HepG2 (cell line): ENCODE data around the gene SYNDIG1. TPM values are rescaled to one million over a fixed set of nuclear protein-coding genes. Genes with fewer than 3 reads are reported as not detected.

Experiments
- ATAC-seq: fragments of 200-7000 bp; cut with Tn5 transposase; 3 replicates; pipeline ENCODE4 v1.9.1; 2020; ENCODE audit warnings: mild to moderate bottlenecking, moderate library complexity
- BruUV-seq: library from RNA; stranded (reverse); fragments of 400-500 nt; replicated peaks from 2 replicates; lab custom pipeline; 2021; lab: Mats Ljungman, UMichigan
- CTCF ChIA-PET: fragments of 300-600 bp; formaldehyde crosslinking; extraction: SDS; loops from one replicate; lab custom pipeline; 2021; ENCODE audit warnings: low total read pairs, inconsistent platforms, low intra/inter-chr PET ratio; lab: Yijun Ruan, JAX
- POLR2A ChIA-PET: fragments of 350-600 bp; sonication (Branson Sonifier 250); formaldehyde crosslinking; loops from one replicate; lab custom pipeline; 2020; ENCODE audit warnings: antibody characterized with exemption, inconsistent platforms; lab: Yijun Ruan, JAX
- DNase-seq: peaks from one replicate; pipeline ENCODE4 v3.0.0-alpha.2; 2015; ENCODE audit warnings: low spot score
- FAIRE-seq: peaks from 3 replicates; lab custom pipeline; 2011; peaks lifted over from hg19 to GRCh38; lab: Jason Lieb, UNC
- H2AFZ ChIP-seq: one replicate; pipeline ENCODE4 v1.6.1; 2011; ENCODE audit warnings: low read length, inconsistent platforms
- H3K27ac ChIP-seq: fragments of 300-600 bp; 3 replicates; pipeline ENCODE4 v1.8.0; 2011; ENCODE audit warnings: mixed run types, mild to moderate bottlenecking, mixed read lengths, low read length, inconsistent platforms; ENCODE audit not compliant: insufficient read depth; ENCODE audit errors: extremely low read length
- H3K27me3 ChIP-seq, 2 experiments: fragments of 200-600 bp in 1 of 2; 2 replicates in 1 of 2; 3 replicates in 1 of 2; pipeline versions ENCODE4 v1.6.0 to v1.8.0; 2011; ENCODE audit warnings: low read length in 2 of 2, mild to moderate bottlenecking in 2 of 2, moderate library complexity in 2 of 2, inconsistent platforms in 1 of 2; ENCODE audit not compliant: insufficient read depth in 2 of 2, control insufficient read depth in 1 of 2
- H3K36me3 ChIP-seq, 2 experiments: fragments of 200-600 bp in 1 of 2; replicated peaks in 1 of 2; 2 replicates in 1 of 2; 3 replicates in 1 of 2; pipeline versions ENCODE4 v1.5.1 to v1.8.0; 2011; ENCODE audit warnings: low read length in 2 of 2, inconsistent platforms in 1 of 2; ENCODE audit not compliant: insufficient read depth in 2 of 2, control insufficient read depth in 1 of 2
- H3K4me1 ChIP-seq: 2 replicates; pipeline ENCODE4 v1.5.1; 2012; ENCODE audit warnings: low read length, inconsistent platforms; ENCODE audit not compliant: insufficient read depth
- H3K4me2 ChIP-seq: 2 replicates; pipeline ENCODE4 v1.6.0; 2011; ENCODE audit warnings: low read depth, low read length, inconsistent platforms
- H3K4me3 ChIP-seq, 3 experiments: fragments of 200-600 bp in 1 of 3; sonication (generic), shearing (Covaris generic) in 1 of 3; replicated peaks in 1 of 3; 2 replicates each; pipeline ENCODE4 v1.5.1; 2011 to 2016; ENCODE audit warnings: low read length in 3 of 3, inconsistent platforms in 2 of 3, low read depth in 2 of 3, mild to moderate bottlenecking in 2 of 3, control low read depth in 1 of 3, mixed read lengths in 1 of 3; ENCODE audit not compliant: insufficient read depth in 1 of 3
- H3K79me2 ChIP-seq: one replicate; pipeline ENCODE4 v1.6.1; 2011; ENCODE audit warnings: low read length, inconsistent platforms; ENCODE audit not compliant: insufficient read depth
- H3K9ac ChIP-seq: 2 replicates; pipeline ENCODE4 v1.6.0; 2011; ENCODE audit warnings: mild to moderate bottlenecking, low read depth, low read length, inconsistent platforms; ENCODE audit not compliant: insufficient read depth
- H3K9me3 ChIP-seq: 2 replicates; pipeline ENCODE4 v1.5.1; 2012; ENCODE audit warnings: mild to moderate bottlenecking, low read length
- H4K20me1 ChIP-seq: 2 replicates; pipeline ENCODE4 v1.6.0; 2011; ENCODE audit warnings: inconsistent platforms, mild to moderate bottlenecking, low read length, moderate library complexity; ENCODE audit not compliant: insufficient read depth
- ATF2 ChIP-seq: sonication (generic); formaldehyde crosslinking; IDR thresholded peaks from 2 replicates; pipeline ENCODE4 v1.4.0; 2020; ENCODE audit warnings: missing genetic modification reagents
- FOXK2 ChIP-seq: fragments of 450-650 bp; IDR thresholded peaks from 2 replicates; pipeline ENCODE4 v1.6.1; 2016
- HDAC1 ChIP-seq: sonication (generic); formaldehyde crosslinking; IDR thresholded peaks from 2 replicates; pipeline ENCODE4 v1.5.1; 2020; ENCODE audit warnings: mild to moderate bottlenecking, missing genetic modification reagents
- MNT ChIP-seq: fragments of 450-650 bp; IDR thresholded peaks from 2 replicates; pipeline ENCODE4 v1.6.1; 2016
- MXI1 ChIP-seq: IDR thresholded peaks from 3 replicates; pipeline ENCODE4 v1.6.1; 2012; ENCODE audit warnings: low read depth, low read length, inconsistent platforms, borderline replicate concordance
- PAWR ChIP-seq: sonication (generic); formaldehyde crosslinking; IDR thresholded peaks from 2 replicates; pipeline ENCODE4 v1.4.0; 2020; ENCODE audit warnings: missing genetic modification reagents, mild to moderate bottlenecking, borderline replicate concordance
- PHF21A ChIP-seq: sonication (generic); formaldehyde crosslinking; IDR thresholded peaks from 2 replicates; pipeline ENCODE4 v1.5.0; 2020; ENCODE audit warnings: mild to moderate bottlenecking, missing genetic modification reagents
- RXRB ChIP-seq: IDR thresholded peaks from 2 replicates; pipeline ENCODE4 v1.6.1; 2016; ENCODE audit warnings: borderline replicate concordance, missing genetic modification reagents, missing compliant biosample characterization
- SATB2 ChIP-seq: sonication (generic); formaldehyde crosslinking; IDR thresholded peaks from 2 replicates; pipeline ENCODE4 v1.5.0; 2020; ENCODE audit warnings: missing genetic modification reagents
- TBX2 ChIP-seq: sonication (generic); formaldehyde crosslinking; IDR thresholded peaks from 2 replicates; pipeline ENCODE4 v1.5.0; 2020; ENCODE audit warnings: missing genetic modification reagents, mild to moderate bottlenecking, borderline replicate concordance
- TBX3 ChIP-seq: fragments of 450-650 bp; IDR thresholded peaks from 2 replicates; pipeline ENCODE4 v1.6.1; 2017; ENCODE audit warnings: antibody characterized with exemption, mild to moderate bottlenecking, inconsistent platforms, borderline replicate concordance
- TEF ChIP-seq: sonication (generic); formaldehyde crosslinking; IDR thresholded peaks from 2 replicates; pipeline ENCODE4 v1.5.0; 2020; ENCODE audit warnings: missing genetic modification reagents
- ZGPAT ChIP-seq: IDR thresholded peaks from 2 replicates; pipeline ENCODE4 v1.6.1; 2016; ENCODE audit warnings: mild to moderate bottlenecking
- ZNF276 ChIP-seq: sonication (generic); formaldehyde crosslinking; IDR thresholded peaks from 2 replicates; pipeline ENCODE4 v1.4.0; 2020; ENCODE audit warnings: mild to moderate bottlenecking, low read depth, missing genetic modification reagents
- ZNF282 ChIP-seq: fragments of 450-650 bp; IDR thresholded peaks from 2 replicates; pipeline ENCODE4 v1.6.1; 2018; ENCODE audit not compliant: partially characterized antibody
- ZNF670 ChIP-seq: sonication (generic); formaldehyde crosslinking; IDR thresholded peaks from 2 replicates; pipeline ENCODE4 v1.8.0; 2022; ENCODE audit warnings: mild to moderate bottlenecking, missing genetic modification reagents, borderline replicate concordance
- WGBS: methylation state at CpG from one replicate; pipeline ENCODE4 v1.1.6; 2017; ENCODE audit warnings: low lambda C conversion rate; 5-methylcytosine and 5-hydroxymethylcytosine counted together
- in situ Hi-C: cut with HindIII; loops from 2 replicates; pipeline ENCODE4 v1.10.0; 2017; ENCODE audit warnings: low pct_unique_long_range_greater_than_20kb; ENCODE audit not compliant: extremely low pct_ligation_motif_present
- intact Hi-C: fragments of 100-400 bp; cut with micrococcal nuclease; formaldehyde crosslinking; loops from one replicate; pipeline ENCODE4 v1.10.0; 2022; ENCODE audit not compliant: unreplicated experiment
- polyA plus RNA-seq, 8 experiments: library from polyadenylated mRNA; depleted of rRNA in 3 of 8; stranded (reverse) in 7 of 8; unstranded in 1 of 8; fragments of >200 nt; fragmentation: Illumina TruSeq in 4 of 8; extraction: Trizol in 4 of 8; gene quantifications; 2 replicates each; pipeline versions ENCODE4 v1.2.1 to v1.2.3, GENCODE V29; 2011 to 2016; ENCODE audit warnings: low read depth in 4 of 8, missing spikeins in 1 of 8, mixed read lengths in 1 of 8; ENCODE audit not compliant: insufficient read depth in 1 of 8
- total RNA-seq, 5 experiments: library from RNA; depleted of rRNA; stranded (reverse); fragments of >200 nt; fragmentation: Illumina TruSeq; extraction: Trizol; gene quantifications; 2 replicates each; pipeline ENCODE4 v1.2.3, GENCODE V29; 2016; ENCODE audit warnings: low read depth in 1 of 5

The SYNDIG1 gene
- total and polyA plus RNA-seq, 2 of the 13 experiments (the other 11 are each of a cell fraction or from before 2014, with no cell fraction given) = not detected

- Histone ChIP-seq H3K4me2 (no peak overlapping the region), H3K27ac (no peak overlapping the region), H2AFZ (no peak overlapping the region), H3K4me1 (no peaks in the 10 kb centered on the region), H3K9me3 (no peaks in the 10 kb centered on the region), H4K20me1 (no peaks in the 10 kb centered on the region), H3K79me2 (no peaks in the 10 kb centered on the region), H3K27me3 (peaks cover 0 to 10% of the 10 kb centered on the region in 2 experiments; a peak in 2 of 5 replicates), H3K36me3 (no peaks in the 10 kb centered on the region), H3K4me3 (no peak overlapping the region), H3K9ac (no peak overlapping the region)
- DNase-seq = no peak
- no peak for ATAC-seq
- POLR2A ChIA-PET = no interaction called here
- intact Hi-C loops (no loop called here), in situ Hi-C loops (no loop called here)
- TF ChIP-seq ZNF282 (peak; percentile 35), TBX3 (no peak), ZNF276 (CRISPR knock-in tag) (no peak), MNT (peak; percentile 95), ZGPAT (CRISPR knock-in tag) (no peak), ATF2 (CRISPR knock-in tag) (no peak), RXRB (CRISPR knock-in tag) (no peak), MXI1 (no peak), FOXK2 (no peak), TBX2 (CRISPR knock-in tag) (no peak), TEF (no peak), PAWR (CRISPR knock-in tag) (no peak), PHF21A (CRISPR knock-in tag) (no peak), ZNF670 (no peak), HDAC1 (CRISPR knock-in tag) (no peak), SATB2 (CRISPR knock-in tag) (no peak)
- no TSS peak for BruUV-seq
- 7% methylated on average over 4 of the region's 4 CpGs for WGBS
- FAIRE-seq = no peak
- CTCF ChIA-PET = no interaction called here
These were observed 23.8 kb downstream of the SYNDIG1 start for GRCh38 chr20:24493181-24493580.
